Measurements from ENCODE around the gene NSD1.

DNA sequence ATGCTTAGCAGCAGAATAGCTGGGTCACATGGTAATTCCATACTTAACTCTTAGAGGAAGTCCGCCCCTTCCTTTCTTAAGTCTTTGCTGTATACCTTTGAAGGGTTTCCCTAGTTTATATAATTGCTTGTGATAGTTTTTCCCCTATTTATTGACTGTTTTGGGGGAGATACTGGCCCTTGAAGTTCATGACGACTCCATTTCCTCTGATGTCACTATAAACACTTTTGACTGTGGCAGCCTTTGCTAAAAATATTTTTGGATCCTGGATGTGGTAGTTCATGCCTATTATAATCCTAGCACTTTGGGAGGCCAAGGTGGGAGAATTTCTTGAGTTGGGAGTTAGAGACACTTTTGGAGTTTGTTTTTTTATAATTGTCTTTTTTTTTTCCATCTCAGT lies 38.4 kb downstream of the NSD1 start:
- no peak for TF ChIP-seq ZNF274 (IDR thresholded peaks at IDR 0.05; ENCODE audit: borderline replicate concordance, extremely low read depth, low read length)
- TF ChIP-seq, protein P1, sequence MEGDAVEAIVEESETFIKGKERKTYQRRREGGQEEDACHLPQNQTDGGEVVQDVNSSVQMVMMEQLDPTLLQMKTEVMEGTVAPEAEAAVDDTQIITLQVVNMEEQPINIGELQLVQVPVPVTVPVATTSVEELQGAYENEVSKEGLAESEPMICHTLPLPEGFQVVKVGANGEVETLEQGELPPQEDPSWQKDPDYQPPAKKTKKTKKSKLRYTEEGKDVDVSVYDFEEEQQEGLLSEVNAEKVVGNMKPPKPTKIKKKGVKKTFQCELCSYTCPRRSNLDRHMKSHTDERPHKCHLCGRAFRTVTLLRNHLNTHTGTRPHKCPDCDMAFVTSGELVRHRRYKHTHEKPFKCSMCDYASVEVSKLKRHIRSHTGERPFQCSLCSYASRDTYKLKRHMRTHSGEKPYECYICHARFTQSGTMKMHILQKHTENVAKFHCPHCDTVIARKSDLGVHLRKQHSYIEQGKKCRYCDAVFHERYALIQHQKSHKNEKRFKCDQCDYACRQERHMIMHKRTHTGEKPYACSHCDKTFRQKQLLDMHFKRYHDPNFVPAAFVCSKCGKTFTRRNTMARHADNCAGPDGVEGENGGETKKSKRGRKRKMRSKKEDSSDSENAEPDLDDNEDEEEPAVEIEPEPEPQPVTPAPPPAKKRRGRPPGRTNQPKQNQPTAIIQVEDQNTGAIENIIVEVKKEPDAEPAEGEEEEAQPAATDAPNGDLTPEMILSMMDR (IDR thresholded peaks at IDR 0.05; ENCODE audit: control extremely low read depth in 1 of 3, insufficient read depth in 1 of 3, low read depth in 1 of 3, low read length in 3 of 3): no peak
- no peak for TF ChIP-seq EP300 (IDR thresholded peaks at IDR 0.05; ENCODE audit: borderline replicate concordance in 1 of 2, low read depth in 2 of 2, low read length in 2 of 2)
